ENCODE results near the gene TAF12. TPM values are rescaled to one million over a fixed set of nuclear protein-coding genes. Genes with fewer than 3 reads are reported as not detected.
"Not testable (repeated sequence)": the region's sequence is repeated elsewhere in the genome, so short reads cannot be mapped to it uniquely, and the experiment has no call there.

The TAF12 gene
- total and polyA plus RNA-seq, 2 of the 4 experiments (the other 2 are of a cell fraction), result 28.8 to 31.7 TPM

- H2AFZ ChIP-seq (replicated peaks; ENCODE audit: low read length, poor library complexity); H4K8ac ChIP-seq (ENCODE audit: low read depth in 2 of 2, low read length in 2 of 2); H2AK9ac ChIP-seq (replicated peaks; ENCODE audit: low read depth, low read length, poor library complexity); H3K23ac ChIP-seq (ENCODE audit: low read depth, low read length); H2BK20ac ChIP-seq (ENCODE audit: low read depth, low read length); H3K9me1 ChIP-seq (ENCODE audit: insufficient read depth, low read length); H3K4me1 ChIP-seq (ENCODE audit: control insufficient read depth, insufficient read depth, low read length); H3K4ac ChIP-seq (ENCODE audit: low read depth, low read length); H3K18ac ChIP-seq (ENCODE audit: low read depth, low read length); H3K14ac ChIP-seq (replicated peaks; ENCODE audit: low read depth, low read length); H3K9ac ChIP-seq (ENCODE audit: low read depth, low read length); H4K5ac ChIP-seq (ENCODE audit: low read depth, low read length); H4K91ac ChIP-seq (ENCODE audit: insufficient read depth, low read depth, low read length); dilution Hi-C loops (cut with HindIII; ENCODE audit: low sequenced_read_pairs, unreplicated experiment); H3K27ac ChIP-seq (ENCODE audit: insufficient read depth, low read length); H3K4me2 ChIP-seq (ENCODE audit: low read depth, low read length); H3K9me3 ChIP-seq (ENCODE audit: control insufficient read depth, insufficient read depth, low read length); H3K79me1 ChIP-seq (ENCODE audit: low read depth in 1 of 2, low read length in 2 of 2); intact Hi-C loops (cut with micrococcal nuclease); H2BK5ac ChIP-seq (ENCODE audit: low read depth, low read length, poor library complexity, severe bottlenecking); H3K27me3 ChIP-seq (ENCODE audit: control insufficient read depth, insufficient read depth, low read length); POLR2A ChIA-PET (ENCODE audit: unreplicated experiment); H3K56ac ChIP-seq (ENCODE audit: extremely low read depth, insufficient read depth, low read length); BruUV-seq (replicated peaks); H2BK15ac ChIP-seq (ENCODE audit: low read depth, low read length); H2BK120ac ChIP-seq (ENCODE audit: low read depth, low read length); H3K36me3 ChIP-seq (ENCODE audit: control insufficient read depth, insufficient read depth, low read length); H4K20me1 ChIP-seq (ENCODE audit: insufficient read depth, low read length); H2AK5ac ChIP-seq (ENCODE audit: low read depth, low read length); H3K4me3 ChIP-seq (ENCODE audit: insufficient read depth, low read depth, low read length): not testable (repeated sequence)
- in situ Hi-C loops (cut with MboI; ENCODE audit: low sequenced_read_pairs), result loop anchor here (5.0 kb wide), 1 partner anchor 223 kb away; no protein-coding TSS in a partner anchor
- 57% methylated on average over 3 of the region's 3 CpGs; no CpG with 5 or more reads in 1 of the 2 experiments for WGBS, 2 experiments (ENCODE audit: extremely low coverage in 2 of 2, insufficient read length in 1 of 2)
- ATAC-seq (ENCODE audit: low read depth) (peak; percentile 27; the same call in 1 of the 2 replicates), DNase-seq (peak; percentile 36)
- CTCF ChIA-PET, result interaction anchor here (0.7 kb wide), 1 partner anchor 18 kb away, joined by 3 read pairs; no protein-coding TSS in a partner anchor
- peak; percentile 33; the same call in 1 of the 2 replicates for TF ChIP-seq MAFK (IDR thresholded peaks at IDR 0.05; ENCODE audit: low read depth, low read length)
- peak; percentile 49 for TF ChIP-seq RAD21 (IDR thresholded peaks at IDR 0.05; ENCODE audit: low read length)
- peak; percentile 42 for TF ChIP-seq CTCF (conservative IDR thresholded peaks at IDR 0.05; ENCODE audit: low read depth, low read length)
- TF ChIP-seq SMC3 (IDR thresholded peaks at IDR 0.05; ENCODE audit: low read depth, low read length), result peak; percentile 38
These were observed 11.0 kb upstream of the TAF12 start for GRCh38 chr1:28653870-28654269.

GRCh38 chr1:28653063-28653462 lies 10.2 kb upstream of the TAF12 start:
- H3K79me1 ChIP-seq (ENCODE audit: low read depth in 1 of 2, low read length in 2 of 2); DNase-seq; H3K4me3 ChIP-seq (ENCODE audit: insufficient read depth, low read depth, low read length); H3K36me3 ChIP-seq (ENCODE audit: control insufficient read depth, insufficient read depth, low read length); H3K56ac ChIP-seq (ENCODE audit: extremely low read depth, insufficient read depth, low read length); ATAC-seq (ENCODE audit: low read depth); H2AK5ac ChIP-seq (ENCODE audit: low read depth, low read length); dilution Hi-C loops (cut with HindIII; ENCODE audit: low sequenced_read_pairs, unreplicated experiment); H4K5ac ChIP-seq (ENCODE audit: low read depth, low read length); H3K27ac ChIP-seq (ENCODE audit: insufficient read depth, low read length); H3K9me1 ChIP-seq (ENCODE audit: insufficient read depth, low read length); H2AFZ ChIP-seq (replicated peaks; ENCODE audit: low read length, poor library complexity); CTCF ChIA-PET; H3K4ac ChIP-seq (ENCODE audit: low read depth, low read length); H3K18ac ChIP-seq (ENCODE audit: low read depth, low read length); H4K91ac ChIP-seq (ENCODE audit: insufficient read depth, low read depth, low read length); H2AK9ac ChIP-seq (replicated peaks; ENCODE audit: low read depth, low read length, poor library complexity); H3K14ac ChIP-seq (replicated peaks; ENCODE audit: low read depth, low read length); H2BK15ac ChIP-seq (ENCODE audit: low read depth, low read length); H3K9me3 ChIP-seq (ENCODE audit: control insufficient read depth, insufficient read depth, low read length); BruUV-seq (replicated peaks); H3K23ac ChIP-seq (ENCODE audit: low read depth, low read length); H3K9ac ChIP-seq (ENCODE audit: low read depth, low read length); H4K8ac ChIP-seq (ENCODE audit: low read depth in 2 of 2, low read length in 2 of 2); H2BK20ac ChIP-seq (ENCODE audit: low read depth, low read length); H2BK5ac ChIP-seq (ENCODE audit: low read depth, low read length, poor library complexity, severe bottlenecking); H3K4me2 ChIP-seq (ENCODE audit: low read depth, low read length); H2BK120ac ChIP-seq (ENCODE audit: low read depth, low read length); H3K4me1 ChIP-seq (ENCODE audit: control insufficient read depth, insufficient read depth, low read length); H4K20me1 ChIP-seq (ENCODE audit: insufficient read depth, low read length); H3K27me3 ChIP-seq (ENCODE audit: control insufficient read depth, insufficient read depth, low read length); intact Hi-C loops (cut with micrococcal nuclease): not testable (repeated sequence)
- in situ Hi-C loops (cut with MboI; ENCODE audit: low sequenced_read_pairs), result loop anchor here (5.0 kb wide), 1 partner anchor 224 kb away; no protein-coding TSS in a partner anchor
- WGBS, 2 experiments (ENCODE audit: extremely low coverage in 2 of 2, insufficient read length in 1 of 2), result no CpG with 5 or more reads among the region's 13 CpGs
- POLR2A ChIA-PET (ENCODE audit: unreplicated experiment), result interaction anchor here (0.6 kb wide), 1 partner anchor 84 kb away, joined by 3 read pairs; the partner anchor contains the start of gene YTHDF2

All from IMR-90 (cell line).